Epithelial cell of esophagus (primary cell): ENCODE data around the gene LRMDA.

Experiments
- DNase-seq: peaks from one replicate; pipeline ENCODE4 v3.0.0; 2010; ENCODE audit warnings: low read depth
- H3K4me3 ChIP-seq: 2 replicates; pipeline ENCODE4 v1.5.1; 2011; ENCODE audit warnings: mild to moderate bottlenecking, low read length, control low read depth
- TF ChIP-seq, protein P1 (sequence below): IDR thresholded peaks from 2 replicates; pipeline ENCODE4 v1.5.1; 2011; ENCODE audit warnings: low read depth, mild to moderate bottlenecking, low read length, control low read depth, inconsistent platforms; ENCODE audit not compliant: insufficient read depth; ENCODE audit errors: missing control alignments

LRMDA gene

GRCh38 chr10:75475460-75476182, 44.2 kb downstream of the LRMDA start:
- TF ChIP-seq, protein P1, sequence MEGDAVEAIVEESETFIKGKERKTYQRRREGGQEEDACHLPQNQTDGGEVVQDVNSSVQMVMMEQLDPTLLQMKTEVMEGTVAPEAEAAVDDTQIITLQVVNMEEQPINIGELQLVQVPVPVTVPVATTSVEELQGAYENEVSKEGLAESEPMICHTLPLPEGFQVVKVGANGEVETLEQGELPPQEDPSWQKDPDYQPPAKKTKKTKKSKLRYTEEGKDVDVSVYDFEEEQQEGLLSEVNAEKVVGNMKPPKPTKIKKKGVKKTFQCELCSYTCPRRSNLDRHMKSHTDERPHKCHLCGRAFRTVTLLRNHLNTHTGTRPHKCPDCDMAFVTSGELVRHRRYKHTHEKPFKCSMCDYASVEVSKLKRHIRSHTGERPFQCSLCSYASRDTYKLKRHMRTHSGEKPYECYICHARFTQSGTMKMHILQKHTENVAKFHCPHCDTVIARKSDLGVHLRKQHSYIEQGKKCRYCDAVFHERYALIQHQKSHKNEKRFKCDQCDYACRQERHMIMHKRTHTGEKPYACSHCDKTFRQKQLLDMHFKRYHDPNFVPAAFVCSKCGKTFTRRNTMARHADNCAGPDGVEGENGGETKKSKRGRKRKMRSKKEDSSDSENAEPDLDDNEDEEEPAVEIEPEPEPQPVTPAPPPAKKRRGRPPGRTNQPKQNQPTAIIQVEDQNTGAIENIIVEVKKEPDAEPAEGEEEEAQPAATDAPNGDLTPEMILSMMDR = no peak
- H3K4me3 ChIP-seq = no peak overlapping the region
- no peak for DNase-seq

GRCh38 chr10:75476569-75476968, 45.1 kb downstream of the LRMDA start:
- DNase-seq = no peak
- TF ChIP-seq, protein P1 = no peak
- H3K4me3 ChIP-seq = no peak overlapping the region

DNA sequence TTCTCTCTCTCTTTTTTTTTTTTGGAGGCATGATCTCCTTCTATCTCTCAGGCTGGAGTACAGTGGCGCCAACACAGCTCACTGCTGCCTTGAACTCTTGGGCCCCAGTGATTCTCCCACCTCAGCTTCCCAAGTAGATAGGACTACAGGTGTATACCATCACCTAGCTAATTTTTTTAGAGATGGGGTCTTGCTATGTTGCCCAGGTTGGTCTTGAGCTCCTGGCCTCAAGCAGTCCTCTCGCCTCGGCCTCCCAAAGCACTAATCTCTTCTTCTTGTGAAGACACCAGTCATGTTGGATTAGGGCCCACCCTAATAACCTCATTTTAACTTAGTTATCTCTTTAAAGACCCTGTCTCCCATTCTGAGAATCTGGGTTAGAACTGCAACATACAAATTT, 45.6 kb downstream of the LRMDA start:
- no peak overlapping the region for H3K4me3 ChIP-seq
- TF ChIP-seq, protein P1 = no peak
- DNase-seq = no peak

DNA sequence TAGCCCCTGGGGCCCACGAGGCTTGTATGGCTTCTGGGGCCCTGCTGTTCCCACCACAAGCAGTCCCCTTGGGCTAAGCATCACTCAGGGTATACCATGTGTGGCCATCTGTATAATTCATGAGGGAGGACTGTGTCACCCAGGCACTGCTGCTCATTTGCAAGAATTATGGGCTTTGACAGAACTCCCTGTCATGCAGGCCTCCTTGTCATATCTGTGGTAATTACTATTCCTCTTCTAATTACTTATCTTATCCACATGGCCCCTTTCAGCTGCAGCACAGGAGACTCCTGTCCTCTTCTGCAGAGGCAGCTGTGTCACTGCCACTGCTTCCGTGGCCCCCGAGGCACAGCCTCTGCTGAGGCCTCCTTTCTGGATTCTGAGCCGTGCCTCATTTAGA, 46.3 kb downstream of the LRMDA start:
- TF ChIP-seq, protein P1 = no peak
- no peak for DNase-seq

DNA sequence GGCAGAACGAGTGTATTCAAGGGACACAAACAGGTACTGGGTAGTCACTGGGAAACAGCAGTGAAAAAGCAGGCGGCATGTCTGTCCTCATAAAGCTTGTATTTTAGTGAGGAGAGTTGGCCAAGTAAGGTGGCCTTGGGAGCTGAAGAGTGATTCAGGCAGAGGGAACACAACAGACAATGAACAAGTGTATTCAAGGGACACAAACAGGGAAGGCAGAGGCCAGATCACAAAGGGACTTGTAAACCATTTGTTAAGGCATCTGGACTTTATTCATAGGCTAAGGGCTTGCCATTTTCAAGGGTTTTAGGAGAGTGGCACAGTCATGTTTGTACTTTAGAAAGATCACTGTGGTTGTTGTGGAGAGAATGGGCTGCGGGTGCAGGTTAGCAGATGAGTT, 49.0 kb downstream of the LRMDA start:
- TF ChIP-seq, protein P1 = no peak
- no peak overlapping the region for H3K4me3 ChIP-seq
- no peak for DNase-seq

More for the DNA sequence above, 46.3 kb downstream of the LRMDA start:
- H3K4me3 ChIP-seq = no peak overlapping the region

- TF ChIP-seq, protein P1 = no peak
- DNase-seq = no peak
- H3K4me3 ChIP-seq = no peak overlapping the region
Measured at GRCh38 chr10:75483188-75483587, 51.8 kb downstream of the LRMDA start.

DNA sequence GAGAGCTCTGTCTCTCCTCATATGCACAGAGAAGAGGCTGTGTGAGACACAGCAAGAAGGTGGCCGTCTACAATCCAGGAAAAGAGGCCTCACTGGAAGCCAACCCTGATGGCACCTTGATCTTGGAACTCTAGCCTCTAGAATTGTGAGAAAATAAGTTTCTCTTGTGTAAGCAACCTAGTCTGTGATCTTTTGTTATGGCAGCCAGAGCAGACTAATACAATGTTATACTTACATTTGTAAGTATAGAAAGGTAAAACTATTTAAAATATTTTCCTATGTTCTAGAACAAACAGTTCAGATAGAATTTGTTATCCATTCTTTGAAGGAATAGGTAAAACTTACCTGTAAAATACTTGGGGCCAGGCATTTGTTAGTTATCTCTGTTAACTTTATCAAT, 53.3 kb downstream of the LRMDA start:
- H3K4me3 ChIP-seq = no peak overlapping the region
- no peak for DNase-seq
- TF ChIP-seq, protein P1 = no peak
